B cell (primary cell): ENCODE results near the gene RAB11B. TPM values are rescaled to one million over a fixed set of nuclear protein-coding genes. Genes with fewer than 3 reads are reported as not detected.

Source experiments
- ATAC-seq: fragments of 200-7000 bp; cut with Tn5 transposase; one replicate; pipeline ENCODE4 v1.10.0; 2021; ENCODE audit warnings: low read depth, mild to moderate bottlenecking, moderate number of reproducible peaks, moderate library complexity
- CTCF ChIA-PET: fragments of 350-600 bp; sonication (Branson Sonifier 250); formaldehyde crosslinking; loops from one replicate; lab custom pipeline; 2021; ENCODE audit warnings: antibody characterized with exemption, inconsistent platforms; lab: Charles Lee
- POLR2A ChIA-PET: fragments of 350-600 bp; sonication (Branson Sonifier 250); formaldehyde crosslinking; loops from one replicate; lab custom pipeline; 2021; ENCODE audit warnings: antibody characterized with exemption; lab: Charles Lee
- DNase-seq: peaks from one replicate; pipeline ENCODE4 v3.0.0; 2013
- H2AFZ ChIP-seq: 2 replicates; pipeline ENCODE4 v1.6.1; 2012; ENCODE audit warnings: mild to moderate bottlenecking, low read depth, low read length; ENCODE audit not compliant: insufficient read depth, poor library complexity, severe bottlenecking
- H3K27ac ChIP-seq, 2 donors: 1 replicate in 1 of 2; 2 replicates in 1 of 2; pipeline ENCODE4 v1.5.1; 2012 to 2013; ENCODE audit warnings: low read length in 2 of 2, mild to moderate bottlenecking in 2 of 2, moderate library complexity in 1 of 2
- H3K27me3 ChIP-seq, 4 experiments: fragments of 200-600 bp in 1 of 4; sonication (generic) in 1 of 4; replicated peaks in 1 of 4; 1 replicate in 2 of 4; 2 replicates in 2 of 4; pipeline versions ENCODE4 v1.6.1 to v1.7.0; 2013 to 2016; ENCODE audit warnings: low read length in 3 of 4, mild to moderate bottlenecking in 2 of 4, mixed read lengths in 1 of 4, moderate library complexity in 1 of 4; ENCODE audit not compliant: insufficient read depth in 4 of 4, control insufficient read depth in 3 of 4; ENCODE audit errors: control extremely low read depth in 1 of 4
- H3K36me3 ChIP-seq, 2 experiments: replicated peaks in 1 of 2; 1 replicate in 1 of 2; 2 replicates in 1 of 2; pipeline versions ENCODE4 v1.6.1 to v1.7.1; 2013; ENCODE audit warnings: low read length in 1 of 2; ENCODE audit not compliant: insufficient read depth in 2 of 2, control insufficient read depth in 1 of 2; ENCODE audit errors: control extremely low read depth in 1 of 2, extremely low read depth in 1 of 2
- H3K4me1 ChIP-seq, 2 donors: fragments of 200-600 bp in 1 of 2; sonication (generic) in 1 of 2; 1 replicate in 1 of 2; 2 replicates in 1 of 2; pipeline versions ENCODE4 v1.5.1 to v1.6.1; 2013 to 2017; ENCODE audit warnings: low read length in 2 of 2; ENCODE audit not compliant: control insufficient read depth in 2 of 2, insufficient read depth in 2 of 2
- H3K4me2 ChIP-seq: replicated peaks from 2 replicates; pipeline ENCODE3; 2012; ENCODE audit warnings: mild to moderate bottlenecking, low read depth, low read length; ENCODE audit not compliant: poor library complexity, severe bottlenecking
- H3K4me3 ChIP-seq, 5 experiments: fragments of 200-600 bp in 1 of 5; sonication (generic) in 1 of 5; 1 replicate in 3 of 5; 2 replicates in 2 of 5; pipeline versions ENCODE4 v1.5.1 to v1.7.0; 2011 to 2016; ENCODE audit warnings: low read length in 4 of 5, mild to moderate bottlenecking in 4 of 5, low read depth in 2 of 5, control low read depth in 1 of 5, moderate library complexity in 1 of 5; ENCODE audit not compliant: insufficient read depth in 1 of 5; ENCODE audit errors: control extremely low read depth in 1 of 5, extremely low read depth in 1 of 5
- H3K79me2 ChIP-seq: fragments of 200-600 bp; sonication (generic); one replicate; pipeline ENCODE4 v1.6.0; 2016; ENCODE audit warnings: low read length; ENCODE audit not compliant: control insufficient read depth, insufficient read depth
- H3K9ac ChIP-seq: fragments of 200-600 bp; sonication (generic); 2 replicates; pipeline ENCODE4 v1.6.1; 2017; ENCODE audit warnings: mild to moderate bottlenecking, low read length, moderate library complexity
- H3K9me3 ChIP-seq, 3 donors: one replicate each; pipeline versions ENCODE4 v1.6.1 to v1.7.1; 2013; ENCODE audit warnings: low read length in 2 of 3; ENCODE audit not compliant: control insufficient read depth in 2 of 3, insufficient read depth in 1 of 3; ENCODE audit errors: control extremely low read depth in 1 of 3
- H4K20me1 ChIP-seq: 2 replicates; pipeline ENCODE4 v1.6.0; 2012; ENCODE audit warnings: mild to moderate bottlenecking, low read length; ENCODE audit not compliant: insufficient read depth, control insufficient read depth, poor library complexity, severe bottlenecking
- H3K27ac Mint-ChIP-seq: one replicate; pipeline ENCODE4 v1.8.0; 2021; ENCODE audit warnings: mixed read lengths
- H3K27me3 Mint-ChIP-seq: one replicate; pipeline ENCODE4 v1.8.0; 2021; ENCODE audit warnings: mixed read lengths
- H3K4me1 Mint-ChIP-seq: one replicate; pipeline ENCODE4 v1.8.0; 2021; ENCODE audit warnings: mixed read lengths
- H3K4me3 Mint-ChIP-seq: one replicate; pipeline ENCODE4 v1.8.0; 2021; ENCODE audit warnings: mixed read lengths
- H3K9me3 Mint-ChIP-seq: one replicate; pipeline ENCODE4 v1.8.0; 2022; ENCODE audit warnings: mixed read lengths; ENCODE audit not compliant: insufficient read depth
- CTCF ChIP-seq: fragments of 200-600 bp; IDR thresholded peaks from one replicate; pipeline ENCODE4 v1.8.0; 2022; ENCODE audit warnings: antibody characterized with exemption, mild to moderate bottlenecking
- EZH2 ChIP-seq: IDR thresholded peaks from 2 replicates; pipeline ENCODE4 v1.6.1; 2012; ENCODE audit warnings: borderline replicate concordance, low read depth, mild to moderate bottlenecking, moderate library complexity, low read length; ENCODE audit not compliant: insufficient read depth, poor library complexity, severe bottlenecking
- WGBS: methylation state at CpG from one replicate; pipeline ENCODE4 v1.1.5; 2013; ENCODE audit warnings: missing lambda C conversion rate; ENCODE audit not compliant: insufficient coverage; 5-methylcytosine and 5-hydroxymethylcytosine counted together
- intact Hi-C: fragments of 100-400 bp; cut with micrococcal nuclease; formaldehyde crosslinking; loops from one replicate; pipeline ENCODE4 v1.10.0; 2022
- polyA plus RNA-seq: library from polyadenylated mRNA; depleted of rRNA; stranded (reverse); fragments of >200 nt; gene quantifications from 2 replicates; pipeline ENCODE4 v1.2.3, GENCODE V29; 2012
- total RNA-seq, 2 donors: library from RNA; stranded (reverse); fragments of 120-200 nt in 1 of 2; gene quantifications; 1 replicate in 1 of 2; 2 replicates in 1 of 2; pipeline versions ENCODE4 v1.2.3 to v1.2.4, GENCODE V29; 2013 to 2022

The RAB11B gene
- total and polyA plus RNA-seq, 2 donors (not counting 1 experiment from before 2014, with no cell fraction given): 130 to 165 TPM

- POLR2A ChIA-PET: no interaction called here
- Histone ChIP-seq H3K4me3 (no peak overlapping the region), H3K27ac (no peak overlapping the region), H3K9me3 (peaks cover 0 to 6% (median 0%) of the 10 kb centered on the region in 3 donors), H3K4me2 (no peak overlapping the region), H3K27me3 (peaks cover 0 to 50% (median 9%) of the 10 kb centered on the region in 4 experiments), H4K20me1 (no peaks in the 10 kb centered on the region), H2AFZ (no peak overlapping the region), H3K79me2 (no peaks in the 10 kb centered on the region), H3K4me1 (peaks cover 15 to 16% of the 10 kb centered on the region in 2 donors), H3K36me3 (no peaks in the 10 kb centered on the region), H3K9ac (no peak overlapping the region)
- CTCF ChIA-PET: interaction anchor here (1.9 kb wide), 1 partner anchor 12 kb away, joined by 7 read pairs; no protein-coding TSS in a partner anchor
- Mint-ChIP-seq H3K27me3 (peaks cover 46% of the 10 kb centered on the region), H3K27ac (no peak overlapping the region), H3K9me3 (no peaks in the 10 kb centered on the region), H3K4me3 (no peak overlapping the region), H3K4me1 (peaks cover 10% of the 10 kb centered on the region)
- DNase-seq (no peak), ATAC-seq (no peak)
- 94% methylated on average over 11 of the region's 11 CpGs for WGBS
- intact Hi-C loops: no loop called here
- TF ChIP-seq CTCF (no peak), EZH2 (no peak)
These were observed 24.0 kb upstream of the RAB11B start for GRCh38 chr19:8366121-8366581.

- ATAC-seq (no peak), DNase-seq (no peak)
- peaks cover 0 to 6% (median 0%) of the 10 kb centered on the region in 3 donors for H3K9me3 ChIP-seq
- H3K27ac ChIP-seq: no peak overlapping the region
- peaks cover 10% of the 10 kb centered on the region for H3K4me1 Mint-ChIP-seq
- no peak overlapping the region for H3K4me2 ChIP-seq
- H3K9me3 Mint-ChIP-seq: no peaks in the 10 kb centered on the region
- no peaks in the 10 kb centered on the region for H3K36me3 ChIP-seq
- no peak overlapping the region for H3K4me3 Mint-ChIP-seq
- intact Hi-C loops: no loop called here
- no peak for TF ChIP-seq EZH2
- no peak for TF ChIP-seq CTCF
- peaks cover 15 to 16% of the 10 kb centered on the region in 2 donors for H3K4me1 ChIP-seq
- no peaks in the 10 kb centered on the region for H4K20me1 ChIP-seq
- H3K27ac Mint-ChIP-seq: no peak overlapping the region
- H3K9ac ChIP-seq: no peak overlapping the region
- no peaks in the 10 kb centered on the region for H3K79me2 ChIP-seq
- H3K27me3 ChIP-seq: peaks cover 0 to 48% (median 8%) of the 10 kb centered on the region in 4 experiments
- no peak overlapping the region for H3K4me3 ChIP-seq
- ChIA-PET POLR2A (no interaction called here), CTCF (interaction anchor here (0.6 to 1.9 kb wide), 2 partner anchors 13 to 14 kb away, joined by 3 to 7 read pairs; no protein-coding TSS in a partner anchor)
- H3K27me3 Mint-ChIP-seq: peaks cover 42% of the 10 kb centered on the region
- WGBS: 91% methylated on average over 7 of the region's 13 CpGs
- H2AFZ ChIP-seq: no peak overlapping the region
These were observed 23.2 kb upstream of the RAB11B start for GRCh38 chr19:8366961-8367326.
